ENCODE results near the gene PRPSAP1.

DNA sequence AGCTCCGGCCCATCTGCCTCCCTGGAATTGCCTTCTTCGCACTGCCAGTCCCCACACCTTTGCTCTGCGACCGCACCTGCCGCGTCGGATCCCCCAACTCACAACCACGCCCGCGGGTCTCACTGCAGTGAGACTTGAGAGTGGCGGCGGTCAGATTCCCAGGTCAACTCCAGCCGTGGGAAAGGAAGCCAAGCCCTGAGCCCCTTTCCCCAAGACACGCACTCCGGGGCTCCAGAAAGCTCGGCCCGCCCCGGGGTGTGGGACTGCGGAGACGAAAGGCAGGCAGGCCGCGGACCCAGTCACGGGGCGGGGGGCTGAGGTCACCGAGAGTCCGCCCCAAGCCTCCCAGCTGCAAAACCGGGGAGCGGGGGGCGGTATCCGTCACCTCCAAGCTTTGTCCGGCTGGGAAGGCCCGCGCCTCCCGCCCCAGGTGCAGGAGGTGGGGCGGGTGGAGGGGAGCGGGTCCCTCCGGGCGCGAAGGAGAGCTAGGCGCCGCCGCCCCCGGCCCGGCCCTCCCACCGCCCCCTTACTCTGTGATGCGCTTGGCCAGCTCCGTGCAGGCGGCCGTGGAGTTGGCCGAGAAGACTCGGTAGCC, 615 bp downstream of the PRPSAP1 start:
- TF ChIP-seq TAF1 (IDR thresholded peaks at IDR 0.05; ENCODE audit: borderline replicate concordance, insufficient read depth, low read length) (no peak), POLR2AphosphoS5 (IDR thresholded peaks at IDR 0.05; ENCODE audit: low read depth, low read length) (no peak)
